Activated T-cell treated with anti-CD3 and anti-CD28 coated beads, Interleukin-2, amount 50 U/mL, for 48 hours (primary cell): Measurements from ENCODE around the gene SEBOX.
"Not testable (repeated sequence)": the region's sequence is repeated elsewhere in the genome, so short reads cannot be mapped to it uniquely, and the experiment has no call there.

Experiments used
- DNase-seq, 2 experiments: peaks; one replicate each; pipeline ENCODE4 v3.0.0-alpha.2; 2020

SEBOX gene

GRCh38 chr17:28367641-28368305 lies 2.8 kb upstream of the SEBOX start:
- DNase-seq: no peak

- DNase-seq: no peak
These were observed 1.6 kb upstream of the SEBOX start for GRCh38 chr17:28366605-28367004.

- DNase-seq: no peak
These were observed 488 bp upstream of the SEBOX start for GRCh38 chr17:28365487-28365886.

- DNase-seq: no peak
These were observed 986 bp downstream of the SEBOX start for GRCh38 chr17:28363776-28364650.

- DNase-seq: no peak
These were observed 1.8 kb downstream of the SEBOX start for GRCh38 chr17:28363186-28363585.

GRCh38 chr17:28357901-28358197 lies 7.2 kb downstream of the SEBOX start:
- DNase-seq: no peak

GRCh38 chr17:28357061-28357900 lies 7.7 kb downstream of the SEBOX start, which contains the start of gene POLDIP2:
POLDIP2 (minus strand) TSS chr17:28357527; CDS start chr17:28357448, 79 bp downstream.
- DNase-seq: peak; percentile 95 to 97

GRCh38 chr17:28350271-28350670 lies 14.7 kb downstream of the SEBOX start:
- no peak for DNase-seq

- no peak for DNase-seq
These were observed 16.0 kb downstream of the SEBOX start for GRCh38 chr17:28348979-28349378.

GRCh38 chr17:28347261-28347891 lies 17.6 kb downstream of the SEBOX start:
- no peak for DNase-seq

GRCh38 chr17:28346746-28347246 lies 18.2 kb downstream of the SEBOX start:
- DNase-seq: no peak

- DNase-seq: no peak
These were observed 18.8 kb downstream of the SEBOX start for GRCh38 chr17:28346199-28346580.

GRCh38 chr17:28345419-28346198 lies 19.4 kb downstream of the SEBOX start:
- no peak for DNase-seq

GRCh38 chr17:28344435-28344901 lies 20.5 kb downstream of the SEBOX start:
- DNase-seq: no peak

GRCh38 chr17:28344011-28344410 lies 21.0 kb downstream of the SEBOX start:
- no peak for DNase-seq

- DNase-seq: no peak
These were observed 21.5 kb downstream of the SEBOX start for GRCh38 chr17:28343491-28343932.

GRCh38 chr17:28342313-28342712 lies 22.7 kb downstream of the SEBOX start:
- no peak for DNase-seq

GRCh38 chr17:28341516-28341915 lies 23.5 kb downstream of the SEBOX start:
- no peak for DNase-seq

GRCh38 chr17:28340374-28340773 lies 24.6 kb downstream of the SEBOX start:
- DNase-seq: no peak

GRCh38 chr17:28339431-28339830 lies 25.6 kb downstream of the SEBOX start:
- no peak for DNase-seq

- not testable (repeated sequence) for DNase-seq
These were observed 26.2 kb downstream of the SEBOX start for GRCh38 chr17:28338769-28339212.
